Endodermal cell (in vitro differentiated cells): Measurements from ENCODE around the gene ADAM15. TPM values are rescaled to one million over a fixed set of nuclear protein-coding genes. Genes with fewer than 3 reads are reported as not detected.
A peak's percentile ranks its signal among the peaks of the same experiment; 100 is the strongest.

Experiments used
- DNase-seq: peaks from one replicate; pipeline ENCODE4 v3.0.0-alpha.2; 2017
- H3K27ac ChIP-seq: 2 replicates; pipeline ENCODE4 v1.5.1; 2013; ENCODE audit warnings: mild to moderate bottlenecking, low read depth, low read length, moderate library complexity
- H3K27me3 ChIP-seq: 2 replicates; pipeline ENCODE4 v1.6.1; 2013; ENCODE audit warnings: mild to moderate bottlenecking, low read length, moderate library complexity; ENCODE audit not compliant: insufficient read depth, control insufficient read depth, poor library complexity, severe bottlenecking
- H3K36me3 ChIP-seq: 2 replicates; pipeline ENCODE4 v1.7.0; 2013; ENCODE audit warnings: mild to moderate bottlenecking, low read length, moderate library complexity; ENCODE audit not compliant: control insufficient read depth, insufficient read depth
- H3K4me1 ChIP-seq: one replicate; pipeline ENCODE4 v1.7.0; 2013; ENCODE audit warnings: low read length; ENCODE audit not compliant: control insufficient read depth, insufficient read depth
- H3K4me3 ChIP-seq: 2 replicates; pipeline ENCODE4 v1.5.1; 2013; ENCODE audit warnings: mild to moderate bottlenecking, low read length, moderate library complexity
- H3K9ac ChIP-seq: 2 replicates; pipeline ENCODE4 v1.6.1; 2013; ENCODE audit warnings: mild to moderate bottlenecking, low read length, moderate library complexity; ENCODE audit not compliant: poor library complexity, severe bottlenecking; ENCODE audit errors: extremely low read depth
- H3K9me3 ChIP-seq: 2 replicates; pipeline ENCODE4 v1.6.1; 2013; ENCODE audit warnings: mild to moderate bottlenecking, low read length, moderate library complexity; ENCODE audit not compliant: control insufficient read depth
- H3K27ac Mint-ChIP-seq: 2 replicates; pipeline ENCODE4 v1.8.0; 2020; ENCODE audit warnings: mixed read lengths
- H3K27me3 Mint-ChIP-seq: 2 replicates; pipeline ENCODE4 v1.8.0; 2021; ENCODE audit warnings: mild to moderate bottlenecking, mixed read lengths; ENCODE audit not compliant: insufficient read depth
- H3K36me3 Mint-ChIP-seq: 2 replicates; pipeline ENCODE4 v1.8.0; 2020; ENCODE audit warnings: low read depth, mixed read lengths
- H3K4me1 Mint-ChIP-seq: 2 replicates; pipeline ENCODE4 v1.8.0; 2020; ENCODE audit warnings: mixed read lengths
- H3K4me3 Mint-ChIP-seq: 2 replicates; pipeline ENCODE4 v1.8.0; 2020; ENCODE audit warnings: mild to moderate bottlenecking, moderate library complexity, mixed read lengths
- H3K9me3 Mint-ChIP-seq: 2 replicates; pipeline ENCODE4 v1.8.0; 2020; ENCODE audit warnings: mild to moderate bottlenecking, mixed read lengths
- CTCF ChIP-seq: fragments of 200-600 bp; sonication (generic); conservative IDR thresholded peaks from 2 replicates; pipeline ENCODE4 v1.5.0; 2021; ENCODE audit warnings: antibody characterized with exemption, mild to moderate bottlenecking
- WGBS, 2 experiments: methylation state at CpG; one replicate each; pipeline versions ENCODE4 v1.1.5 to v1.1.7; 2013; ENCODE audit warnings: missing lambda C conversion rate in 2 of 2, mixed read lengths in 1 of 2; ENCODE audit not compliant: insufficient coverage in 1 of 2, insufficient read length in 1 of 2; 5-methylcytosine and 5-hydroxymethylcytosine counted together
- total RNA-seq, 2 donors: library from RNA; stranded (reverse); fragmentation: NEBNext Ultra II Directional in 1 of 2; extraction: Animal tissue kit (Norgen Biotek cat#: 25700) in 1 of 2; gene quantifications; 2 replicates in 1 of 2; 3 replicates in 1 of 2; pipeline ENCODE4 v1.2.1, GENCODE V29; 2021

The ADAM15 gene
- total RNA-seq, 2 donors from 2014 or later, result 13.4 to 16.5 TPM

- H3K4me1 Mint-ChIP-seq, result peaks cover 13% of the 10 kb centered on the region
- Histone ChIP-seq H3K4me3 (peak overlapping the region; percentile 93), H3K9me3 (no peaks in the 10 kb centered on the region), H3K4me1 (peaks cover 9% of the 10 kb centered on the region), H3K27me3 (no peaks in the 10 kb centered on the region), H3K36me3 (no peaks in the 10 kb centered on the region), H3K27ac (no peak overlapping the region), H3K9ac (peak overlapping the region; percentile 53)
- DNase-seq, result peak; percentile 81
- peak overlapping the region; percentile 93 for H3K4me3 Mint-ChIP-seq
- H3K27me3 Mint-ChIP-seq, result peaks cover 2% of the 10 kb centered on the region
- peak overlapping the region; percentile 88 for H3K27ac Mint-ChIP-seq
- H3K9me3 Mint-ChIP-seq, result no peaks in the 10 kb centered on the region
- no peak for TF ChIP-seq CTCF
- 0 to 4% methylated on average over 1 to 29 of the region's 34 CpGs for WGBS, 2 experiments
- no peaks in the 10 kb centered on the region for H3K36me3 Mint-ChIP-seq
Observed at GRCh38 chr1:155003766-155004351, 47.3 kb upstream of the ADAM15 start.

GRCh38 chr1:155004352-155005075 is 46.6 kb upstream of the ADAM15 start:
- peak overlapping the region; percentile 1 for H3K27ac ChIP-seq
- no peak overlapping the region for H3K9ac ChIP-seq
- no peaks in the 10 kb centered on the region for H3K27me3 Mint-ChIP-seq
- DNase-seq, result no peak
- H3K4me1 ChIP-seq, result peaks cover 9% of the 10 kb centered on the region
- 46 to 70% methylated on average over 3 to 5 of the region's 5 CpGs for WGBS, 2 experiments
- peak overlapping the region; percentile 78 for H3K27ac Mint-ChIP-seq
- H3K27me3 ChIP-seq, result no peaks in the 10 kb centered on the region
- H3K4me1 Mint-ChIP-seq, result peaks cover 13% of the 10 kb centered on the region
- H3K36me3 Mint-ChIP-seq, result no peaks in the 10 kb centered on the region
- no peaks in the 10 kb centered on the region for H3K9me3 Mint-ChIP-seq
- H3K4me3 ChIP-seq, result peak overlapping the region; percentile 93
- no peak for TF ChIP-seq CTCF
- peak overlapping the region; percentile 93 for H3K4me3 Mint-ChIP-seq
- H3K9me3 ChIP-seq, result no peaks in the 10 kb centered on the region
- no peaks in the 10 kb centered on the region for H3K36me3 ChIP-seq

- no peak overlapping the region for H3K27ac ChIP-seq
- no peaks in the 10 kb centered on the region for H3K36me3 ChIP-seq
- H3K27me3 ChIP-seq, result no peaks in the 10 kb centered on the region
- H3K4me1 ChIP-seq, result peaks cover 9% of the 10 kb centered on the region
- TF ChIP-seq CTCF, result no peak
- no peak overlapping the region for H3K9ac ChIP-seq
- no peak overlapping the region for H3K4me3 ChIP-seq
- H3K9me3 Mint-ChIP-seq, result no peaks in the 10 kb centered on the region
- no peaks in the 10 kb centered on the region for H3K9me3 ChIP-seq
- peaks cover 15% of the 10 kb centered on the region for H3K4me1 Mint-ChIP-seq
- H3K27me3 Mint-ChIP-seq, result no peaks in the 10 kb centered on the region
- 91 to 100% methylated on average over 2 to 17 of the region's 17 CpGs for WGBS, 2 experiments
- peak overlapping the region; percentile 44 for H3K27ac Mint-ChIP-seq
- DNase-seq, result no peak
- peak overlapping the region; percentile 93 for H3K4me3 Mint-ChIP-seq
- H3K36me3 Mint-ChIP-seq, result no peaks in the 10 kb centered on the region
Observed at GRCh38 chr1:155005076-155006011, 45.8 kb upstream of the ADAM15 start.
